Measurements from ENCODE around the gene PRKAR1B. TPM values are rescaled to one million over a fixed set of nuclear protein-coding genes. Genes with fewer than 3 reads are reported as not detected.

PRKAR1B gene
- total RNA-seq, 1 experiment from 2014 or later: 14.1 TPM

GRCh38 chr7:591856-592628, 135.0 kb downstream of the PRKAR1B start:
- TF ChIP-seq EZH2 (IDR thresholded peaks at IDR 0.05) (no peak), ZBTB33 (IDR thresholded peaks at IDR 0.05; ENCODE audit: extremely low read depth, insufficient replicate concordance, low read length) (no peak), CEBPB (IDR thresholded peaks at IDR 0.05; ENCODE audit: low read depth) (no peak), POLR2A (IDR thresholded peaks at IDR 0.05; ENCODE audit: borderline replicate concordance, extremely low read depth, insufficient read depth, insufficient read length) (no peak), EZH2phosphoT487 (IDR thresholded peaks at IDR 0.05; ENCODE audit: borderline replicate concordance) (no peak), SP1 (IDR thresholded peaks at IDR 0.05; ENCODE audit: low read depth) (no peak), ELF1 (IDR thresholded peaks at IDR 0.05; ENCODE audit: borderline replicate concordance, low read depth) (no peak), EGR1 (IDR thresholded peaks at IDR 0.05; ENCODE audit: low read depth) (no peak), SRF (IDR thresholded peaks at IDR 0.05; ENCODE audit: low read depth) (no peak), CBX3 (IDR thresholded peaks at IDR 0.05; ENCODE audit: low read depth) (no peak)
- TF ChIP-seq, protein P1, sequence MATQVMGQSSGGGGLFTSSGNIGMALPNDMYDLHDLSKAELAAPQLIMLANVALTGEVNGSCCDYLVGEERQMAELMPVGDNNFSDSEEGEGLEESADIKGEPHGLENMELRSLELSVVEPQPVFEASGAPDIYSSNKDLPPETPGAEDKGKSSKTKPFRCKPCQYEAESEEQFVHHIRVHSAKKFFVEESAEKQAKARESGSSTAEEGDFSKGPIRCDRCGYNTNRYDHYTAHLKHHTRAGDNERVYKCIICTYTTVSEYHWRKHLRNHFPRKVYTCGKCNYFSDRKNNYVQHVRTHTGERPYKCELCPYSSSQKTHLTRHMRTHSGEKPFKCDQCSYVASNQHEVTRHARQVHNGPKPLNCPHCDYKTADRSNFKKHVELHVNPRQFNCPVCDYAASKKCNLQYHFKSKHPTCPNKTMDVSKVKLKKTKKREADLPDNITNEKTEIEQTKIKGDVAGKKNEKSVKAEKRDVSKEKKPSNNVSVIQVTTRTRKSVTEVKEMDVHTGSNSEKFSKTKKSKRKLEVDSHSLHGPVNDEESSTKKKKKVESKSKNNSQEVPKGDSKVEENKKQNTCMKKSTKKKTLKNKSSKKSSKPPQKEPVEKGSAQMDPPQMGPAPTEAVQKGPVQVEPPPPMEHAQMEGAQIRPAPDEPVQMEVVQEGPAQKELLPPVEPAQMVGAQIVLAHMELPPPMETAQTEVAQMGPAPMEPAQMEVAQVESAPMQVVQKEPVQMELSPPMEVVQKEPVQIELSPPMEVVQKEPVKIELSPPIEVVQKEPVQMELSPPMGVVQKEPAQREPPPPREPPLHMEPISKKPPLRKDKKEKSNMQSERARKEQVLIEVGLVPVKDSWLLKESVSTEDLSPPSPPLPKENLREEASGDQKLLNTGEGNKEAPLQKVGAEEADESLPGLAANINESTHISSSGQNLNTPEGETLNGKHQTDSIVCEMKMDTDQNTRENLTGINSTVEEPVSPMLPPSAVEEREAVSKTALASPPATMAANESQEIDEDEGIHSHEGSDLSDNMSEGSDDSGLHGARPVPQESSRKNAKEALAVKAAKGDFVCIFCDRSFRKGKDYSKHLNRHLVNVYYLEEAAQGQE (IDR thresholded peaks at IDR 0.05; ENCODE audit: low read depth): no peak
- TF ChIP-seq, protein P2, sequence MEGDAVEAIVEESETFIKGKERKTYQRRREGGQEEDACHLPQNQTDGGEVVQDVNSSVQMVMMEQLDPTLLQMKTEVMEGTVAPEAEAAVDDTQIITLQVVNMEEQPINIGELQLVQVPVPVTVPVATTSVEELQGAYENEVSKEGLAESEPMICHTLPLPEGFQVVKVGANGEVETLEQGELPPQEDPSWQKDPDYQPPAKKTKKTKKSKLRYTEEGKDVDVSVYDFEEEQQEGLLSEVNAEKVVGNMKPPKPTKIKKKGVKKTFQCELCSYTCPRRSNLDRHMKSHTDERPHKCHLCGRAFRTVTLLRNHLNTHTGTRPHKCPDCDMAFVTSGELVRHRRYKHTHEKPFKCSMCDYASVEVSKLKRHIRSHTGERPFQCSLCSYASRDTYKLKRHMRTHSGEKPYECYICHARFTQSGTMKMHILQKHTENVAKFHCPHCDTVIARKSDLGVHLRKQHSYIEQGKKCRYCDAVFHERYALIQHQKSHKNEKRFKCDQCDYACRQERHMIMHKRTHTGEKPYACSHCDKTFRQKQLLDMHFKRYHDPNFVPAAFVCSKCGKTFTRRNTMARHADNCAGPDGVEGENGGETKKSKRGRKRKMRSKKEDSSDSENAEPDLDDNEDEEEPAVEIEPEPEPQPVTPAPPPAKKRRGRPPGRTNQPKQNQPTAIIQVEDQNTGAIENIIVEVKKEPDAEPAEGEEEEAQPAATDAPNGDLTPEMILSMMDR (IDR thresholded peaks at IDR 0.05 in 2 of 3, conservative IDR thresholded peaks at IDR 0.05 in 1 of 3; ENCODE audit: borderline replicate concordance in 1 of 3, insufficient read depth in 1 of 3, low read depth in 2 of 3, low read length in 2 of 3): no peak
- no TSS peak for BruUV-seq (replicated peaks)
- H3K9me2 ChIP-seq (ENCODE audit: insufficient read depth): no peaks in the 10 kb centered on the region
- ATAC-seq (no peak), DNase-seq (ENCODE audit: low read depth, low spot score) (no peak)
- ChIA-PET RAD21 (ENCODE audit: low non-redundant PET in 1 of 2, low total read pairs in 2 of 2, uncharacterized antibody in 2 of 2, unreplicated experiment in 2 of 2) (no interaction called here), POLR2A (no interaction called here), CTCF (no interaction called here)
- H3K9me3 ChIP-seq (ENCODE audit: control insufficient read depth in 1 of 2, insufficient read depth in 1 of 2, low read depth in 1 of 2, low read length in 2 of 2): no peaks in the 10 kb centered on the region
- no peak overlapping the region for H3K9ac ChIP-seq (ENCODE audit: low read length)
- H2AFZ ChIP-seq (ENCODE audit: low read depth, low read length, poor library complexity, severe bottlenecking): no peak overlapping the region
- intact Hi-C loops (cut with micrococcal nuclease): no loop called here
- H4K20me1 ChIP-seq (ENCODE audit: insufficient read depth): no peaks in the 10 kb centered on the region
- H3K36me3 ChIP-seq (ENCODE audit: control insufficient read depth in 1 of 2, insufficient read depth in 2 of 2, low read length in 2 of 2): no peaks in the 10 kb centered on the region
- H3K4me2 ChIP-seq (ENCODE audit: low read length): no peak overlapping the region
- no peak overlapping the region for H3K4me3 ChIP-seq (replicated peaks in 1 of 2; ENCODE audit: low read depth in 1 of 2, low read length in 2 of 2)
- no peaks in the 10 kb centered on the region for H3K4me1 ChIP-seq (ENCODE audit: control insufficient read depth in 1 of 2, insufficient read depth in 2 of 2, low read length in 2 of 2)
- H3K79me2 ChIP-seq (ENCODE audit: insufficient read depth, low read length): no peaks in the 10 kb centered on the region
- H3K27me3 ChIP-seq (ENCODE audit: insufficient read depth, low read length): no peaks in the 10 kb centered on the region
- no peak overlapping the region for H3K27ac ChIP-seq (ENCODE audit: low read depth, low read length)

Data from HCT116 (cell line).